Measurements from ENCODE around the gene GPRC5C. TPM values are rescaled to one million over a fixed set of nuclear protein-coding genes. Genes with fewer than 3 reads are reported as not detected.
A peak's percentile ranks its signal among the peaks of the same experiment; 100 is the strongest.

The GPRC5C gene
- total and polyA plus RNA-seq, 9 of the 15 experiments (the other 6 are each of a cell fraction or from before 2014, with no cell fraction given), result 0.28 to 9.0 (median 4.1) TPM

DNA sequence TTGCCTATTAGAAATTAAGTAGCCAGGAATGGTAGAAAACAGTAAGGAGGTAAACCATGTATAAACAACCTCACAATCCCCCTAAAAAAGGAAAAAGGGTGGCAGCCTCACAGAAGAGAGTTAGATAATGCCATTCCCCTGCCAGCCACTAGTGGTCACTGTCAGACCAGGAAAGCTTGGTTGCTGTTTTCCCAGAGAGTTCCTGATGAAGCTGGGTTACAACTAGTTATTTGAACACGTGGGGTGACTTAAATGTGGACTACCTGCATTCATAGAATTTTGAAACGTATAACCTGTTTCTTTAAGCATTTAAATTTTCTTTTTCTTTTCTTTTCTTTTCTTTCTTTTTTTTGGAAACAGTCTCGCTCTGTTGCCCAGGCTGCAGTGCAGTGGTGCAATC, 5.8 kb downstream of the GPRC5C start (continued):
- TF ChIP-seq, protein P1, sequence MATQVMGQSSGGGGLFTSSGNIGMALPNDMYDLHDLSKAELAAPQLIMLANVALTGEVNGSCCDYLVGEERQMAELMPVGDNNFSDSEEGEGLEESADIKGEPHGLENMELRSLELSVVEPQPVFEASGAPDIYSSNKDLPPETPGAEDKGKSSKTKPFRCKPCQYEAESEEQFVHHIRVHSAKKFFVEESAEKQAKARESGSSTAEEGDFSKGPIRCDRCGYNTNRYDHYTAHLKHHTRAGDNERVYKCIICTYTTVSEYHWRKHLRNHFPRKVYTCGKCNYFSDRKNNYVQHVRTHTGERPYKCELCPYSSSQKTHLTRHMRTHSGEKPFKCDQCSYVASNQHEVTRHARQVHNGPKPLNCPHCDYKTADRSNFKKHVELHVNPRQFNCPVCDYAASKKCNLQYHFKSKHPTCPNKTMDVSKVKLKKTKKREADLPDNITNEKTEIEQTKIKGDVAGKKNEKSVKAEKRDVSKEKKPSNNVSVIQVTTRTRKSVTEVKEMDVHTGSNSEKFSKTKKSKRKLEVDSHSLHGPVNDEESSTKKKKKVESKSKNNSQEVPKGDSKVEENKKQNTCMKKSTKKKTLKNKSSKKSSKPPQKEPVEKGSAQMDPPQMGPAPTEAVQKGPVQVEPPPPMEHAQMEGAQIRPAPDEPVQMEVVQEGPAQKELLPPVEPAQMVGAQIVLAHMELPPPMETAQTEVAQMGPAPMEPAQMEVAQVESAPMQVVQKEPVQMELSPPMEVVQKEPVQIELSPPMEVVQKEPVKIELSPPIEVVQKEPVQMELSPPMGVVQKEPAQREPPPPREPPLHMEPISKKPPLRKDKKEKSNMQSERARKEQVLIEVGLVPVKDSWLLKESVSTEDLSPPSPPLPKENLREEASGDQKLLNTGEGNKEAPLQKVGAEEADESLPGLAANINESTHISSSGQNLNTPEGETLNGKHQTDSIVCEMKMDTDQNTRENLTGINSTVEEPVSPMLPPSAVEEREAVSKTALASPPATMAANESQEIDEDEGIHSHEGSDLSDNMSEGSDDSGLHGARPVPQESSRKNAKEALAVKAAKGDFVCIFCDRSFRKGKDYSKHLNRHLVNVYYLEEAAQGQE (IDR thresholded peaks at IDR 0.05; ENCODE audit: borderline replicate concordance), result peak; percentile 81
- TF ChIP-seq, protein P1 (CRISPR knock-in tag; IDR thresholded peaks at IDR 0.05; ENCODE audit: low read depth), result no peak
- TF ChIP-seq RAD21 (CRISPR knock-in tag; conservative IDR thresholded peaks at IDR 0.05 in 1 of 2, IDR thresholded peaks at IDR 0.05 in 1 of 2) (peak; percentile 39 to 76; a peak in 3 of 4 replicates), HSF4 (CRISPR knock-in tag; IDR thresholded peaks at IDR 0.05; ENCODE audit: borderline replicate concordance) (no peak), SETDB1 (IDR thresholded peaks at IDR 0.05; ENCODE audit: low read length) (no peak), ZC3H4 (CRISPR knock-in tag; IDR thresholded peaks at IDR 0.05; ENCODE audit: borderline replicate concordance) (no peak), ZNF280A (IDR thresholded peaks at IDR 0.05; ENCODE audit: low read depth, partially characterized antibody) (peak; percentile 80), MIER1 (IDR thresholded peaks at IDR 0.05; ENCODE audit: low read depth) (no peak), XRCC4 (IDR thresholded peaks at IDR 0.05; ENCODE audit: extremely low read depth, insufficient read depth, insufficient read length) (no peak), CUX1 (CRISPR knock-in tag; IDR thresholded peaks at IDR 0.05) (no peak), CSDE1 (IDR thresholded peaks at IDR 0.05) (no peak)
- TF ChIP-seq, protein P2, sequence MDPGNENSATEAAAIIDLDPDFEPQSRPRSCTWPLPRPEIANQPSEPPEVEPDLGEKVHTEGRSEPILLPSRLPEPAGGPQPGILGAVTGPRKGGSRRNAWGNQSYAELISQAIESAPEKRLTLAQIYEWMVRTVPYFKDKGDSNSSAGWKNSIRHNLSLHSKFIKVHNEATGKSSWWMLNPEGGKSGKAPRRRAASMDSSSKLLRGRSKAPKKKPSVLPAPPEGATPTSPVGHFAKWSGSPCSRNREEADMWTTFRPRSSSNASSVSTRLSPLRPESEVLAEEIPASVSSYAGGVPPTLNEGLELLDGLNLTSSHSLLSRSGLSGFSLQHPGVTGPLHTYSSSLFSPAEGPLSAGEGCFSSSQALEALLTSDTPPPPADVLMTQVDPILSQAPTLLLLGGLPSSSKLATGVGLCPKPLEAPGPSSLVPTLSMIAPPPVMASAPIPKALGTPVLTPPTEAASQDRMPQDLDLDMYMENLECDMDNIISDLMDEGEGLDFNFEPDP (CRISPR knock-in tag; IDR thresholded peaks at IDR 0.05), result no peak
